ENCODE measurements around the gene NT5C3A. TPM values are rescaled to one million over a fixed set of nuclear protein-coding genes. Genes with fewer than 3 reads are reported as not detected.
"Not testable (repeated sequence)": the region's sequence is repeated elsewhere in the genome, so short reads cannot be mapped to it uniquely, and the experiment has no call there.

NT5C3A gene
- total RNA-seq, 1 donor from 2014 or later, result 13.7 TPM

GRCh38 chr7:33040803-33041516 lies 21.6 kb downstream of the NT5C3A start:
- ATAC-seq, result peak; percentile 97

DNA sequence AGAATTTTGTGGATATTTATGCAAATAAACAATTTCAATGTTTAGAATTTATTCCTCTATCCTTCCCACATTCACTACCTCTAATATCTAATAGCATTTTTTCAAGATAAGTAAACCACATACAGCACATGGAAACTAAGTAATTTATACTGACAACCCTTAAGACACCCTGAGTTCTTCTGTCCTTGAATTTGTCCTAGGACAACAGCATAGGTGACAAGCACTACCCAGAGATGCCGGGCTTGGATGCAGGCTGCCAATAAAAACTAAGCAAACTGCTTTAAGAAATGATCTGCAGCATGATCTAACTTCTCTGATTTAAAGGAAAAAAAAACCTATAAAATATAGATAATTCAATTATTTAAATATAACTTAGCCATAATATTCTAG lies 22.7 kb downstream of the NT5C3A start:
- no peak for ATAC-seq

DNA sequence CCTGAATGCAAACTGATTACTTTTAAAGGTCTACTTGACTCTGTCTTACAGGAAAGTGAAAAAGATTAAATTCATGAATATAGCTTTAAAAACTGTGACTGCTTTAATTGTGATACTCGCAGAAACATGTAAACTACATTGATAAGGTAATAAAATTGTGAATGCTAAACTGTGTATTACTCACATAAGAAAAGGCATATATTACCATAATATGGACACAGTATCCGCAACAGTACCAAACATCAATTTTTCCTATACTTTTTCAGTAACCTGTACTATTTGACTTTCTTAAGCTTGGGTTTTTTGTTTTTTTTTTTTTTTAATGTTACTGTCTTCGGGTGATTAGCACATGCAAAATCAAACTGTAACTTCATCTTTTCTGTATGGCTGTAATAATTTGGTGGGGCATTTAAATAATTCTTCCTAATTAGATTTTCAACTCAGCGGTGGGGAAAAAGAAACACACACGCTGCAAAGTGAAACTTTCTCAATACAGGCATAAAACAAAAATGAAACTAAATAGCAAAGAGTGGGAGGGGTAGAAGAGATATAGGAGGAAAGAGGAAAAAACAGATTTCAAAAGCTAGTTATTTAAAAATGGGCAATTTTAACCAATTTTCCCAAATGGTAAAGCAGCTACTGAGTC lies 23.2 kb downstream of the NT5C3A start:
- ATAC-seq, result no peak

- ATAC-seq, result no peak
Observed at GRCh38 chr7:33038639-33039038, 23.9 kb downstream of the NT5C3A start.

GRCh38 chr7:33035776-33036175 lies 26.8 kb downstream of the NT5C3A start:
- ATAC-seq, result no peak

DNA sequence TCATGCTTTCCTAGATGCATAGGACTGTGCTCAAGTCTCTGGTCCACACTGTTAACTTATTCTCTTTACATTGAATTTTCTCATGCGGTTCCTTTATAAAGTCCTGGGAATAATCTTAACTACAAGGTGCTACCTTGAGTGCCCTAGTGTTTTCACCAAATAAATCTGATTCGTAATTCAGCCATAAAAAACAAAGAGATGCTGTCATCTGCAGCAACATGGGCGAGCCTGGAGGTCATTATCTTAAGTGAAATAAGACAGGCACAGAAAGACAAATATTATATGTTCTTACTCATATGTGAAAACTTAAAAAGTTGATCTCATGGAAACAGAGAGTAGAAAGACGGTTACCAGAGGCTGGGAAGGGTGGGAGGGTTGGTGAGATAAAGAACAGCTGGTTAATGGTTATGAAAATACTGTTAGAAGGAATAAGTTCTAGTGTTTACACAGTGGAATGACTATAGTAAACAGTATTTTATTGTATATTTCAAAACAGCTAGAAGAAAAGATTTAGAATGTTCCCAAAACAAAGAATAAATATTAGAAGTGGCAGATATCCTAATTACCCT lies 38.3 kb downstream of the NT5C3A start:
- no peak for ATAC-seq

- no peak for ATAC-seq
Observed at GRCh38 chr7:33012364-33012763, 50.2 kb downstream of the NT5C3A start.

GRCh38 chr7:33009734-33010133 lies 52.8 kb downstream of the NT5C3A start:
- no peak for ATAC-seq

DNA sequence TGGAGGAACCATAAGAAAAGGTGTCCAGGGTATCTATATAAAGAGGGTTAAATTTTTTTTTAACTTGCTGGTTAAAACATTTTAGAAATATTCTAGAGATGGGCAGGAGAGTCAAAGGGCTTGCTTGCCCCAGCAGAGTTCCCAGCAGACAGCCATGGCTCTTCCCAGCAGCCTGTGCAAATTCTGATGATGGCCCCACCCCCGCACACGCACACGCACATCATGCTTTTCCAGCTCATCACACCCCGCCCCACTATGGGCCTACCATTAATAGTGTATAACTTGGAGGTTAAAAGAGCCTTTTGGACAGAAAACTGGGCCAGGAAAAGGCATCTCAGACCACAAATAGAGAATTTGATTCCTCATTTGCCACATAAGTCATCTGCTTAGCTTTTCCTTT lies 56.9 kb downstream of the NT5C3A start:
- ATAC-seq, result not testable (repeated sequence)

GRCh38 chr7:33005193-33005592 lies 57.4 kb downstream of the NT5C3A start:
- not testable (repeated sequence) for ATAC-seq

- ATAC-seq, result not testable (repeated sequence)
Observed at GRCh38 chr7:33004104-33004616, 58.4 kb downstream of the NT5C3A start.

DNA sequence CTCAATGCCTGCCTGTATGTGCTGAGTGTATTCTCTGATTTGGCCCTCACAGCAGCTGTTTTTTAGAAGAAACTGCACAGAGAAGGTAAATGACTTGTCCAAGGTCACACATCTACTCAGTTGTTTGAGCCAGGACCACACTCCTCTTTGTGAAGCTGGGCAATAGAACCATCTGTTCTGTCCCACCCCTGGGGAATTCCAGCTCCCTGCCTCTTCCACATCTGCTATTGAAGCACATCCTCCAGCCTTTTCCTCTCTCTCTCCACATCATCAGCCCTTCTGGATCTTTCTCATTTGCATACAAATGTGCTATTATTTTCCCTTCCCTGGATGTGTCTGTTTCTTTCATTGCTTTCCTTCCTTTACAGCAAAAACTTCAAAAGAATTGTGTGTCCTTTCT lies 59.5 kb downstream of the NT5C3A start:
- not testable (repeated sequence) for ATAC-seq

- not testable (repeated sequence) for ATAC-seq
Observed at GRCh38 chr7:32999380-32999779, 63.2 kb downstream of the NT5C3A start.

DNA sequence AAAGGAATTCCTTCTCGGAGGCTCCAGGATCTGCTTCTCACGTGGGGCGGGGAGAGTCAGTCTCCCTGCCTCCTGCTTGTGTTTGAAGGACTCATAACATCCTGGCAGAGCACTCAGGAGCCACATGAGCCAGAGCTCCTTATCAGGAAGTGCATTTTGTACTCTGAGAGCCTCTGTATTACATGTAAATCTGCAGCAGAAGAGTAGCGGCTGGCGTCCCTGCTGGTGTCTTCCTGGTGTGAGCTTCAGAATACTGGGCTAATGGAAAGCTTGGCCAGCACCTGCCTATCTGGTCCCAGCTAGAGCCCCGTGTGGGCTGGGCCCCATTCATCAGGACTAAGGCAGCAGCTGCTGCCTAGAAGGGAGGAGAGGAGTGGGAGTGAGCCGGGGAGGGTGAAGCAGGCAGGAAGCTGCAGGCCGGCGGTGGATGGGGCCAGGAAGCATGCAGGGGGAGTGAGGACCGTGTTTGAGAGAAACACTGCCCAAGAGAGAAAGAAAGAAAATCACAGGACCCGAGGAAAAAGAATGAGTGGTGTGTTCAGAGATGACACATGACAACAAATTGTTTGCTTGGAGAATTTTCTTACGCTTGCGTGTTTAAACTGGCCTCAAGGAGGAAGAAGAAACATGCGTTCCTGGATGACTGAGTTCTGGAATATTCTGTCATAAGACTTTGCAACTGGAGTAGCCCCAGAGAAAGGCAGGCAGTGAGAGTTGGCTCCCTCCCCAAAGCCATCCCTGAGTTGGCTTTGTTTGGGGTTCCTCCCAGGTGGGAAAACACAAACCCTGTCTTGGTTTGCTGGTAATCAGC lies 64.0 kb downstream of the NT5C3A start:
- ATAC-seq, result peak; percentile 84

DNA sequence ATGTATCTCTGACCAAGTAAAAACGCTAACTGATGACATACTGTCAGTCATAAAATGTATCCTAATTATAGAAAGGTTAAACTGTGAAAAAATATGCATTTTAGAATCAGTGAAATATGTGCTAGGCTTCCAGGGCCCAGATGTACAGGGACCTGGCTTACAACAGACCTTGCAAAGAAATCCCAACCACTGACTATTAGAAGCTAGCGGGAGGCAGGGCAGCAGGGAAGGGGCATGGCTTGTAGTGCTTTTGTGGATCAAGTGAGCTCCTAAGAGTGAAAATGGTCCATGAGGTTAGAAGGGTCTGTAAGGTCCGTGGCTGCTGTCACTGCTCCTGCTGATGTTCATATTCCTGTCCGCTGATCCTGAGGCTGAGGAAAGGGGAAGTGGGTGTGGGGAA lies 64.6 kb downstream of the NT5C3A start:
- not testable (repeated sequence) for ATAC-seq

DNA sequence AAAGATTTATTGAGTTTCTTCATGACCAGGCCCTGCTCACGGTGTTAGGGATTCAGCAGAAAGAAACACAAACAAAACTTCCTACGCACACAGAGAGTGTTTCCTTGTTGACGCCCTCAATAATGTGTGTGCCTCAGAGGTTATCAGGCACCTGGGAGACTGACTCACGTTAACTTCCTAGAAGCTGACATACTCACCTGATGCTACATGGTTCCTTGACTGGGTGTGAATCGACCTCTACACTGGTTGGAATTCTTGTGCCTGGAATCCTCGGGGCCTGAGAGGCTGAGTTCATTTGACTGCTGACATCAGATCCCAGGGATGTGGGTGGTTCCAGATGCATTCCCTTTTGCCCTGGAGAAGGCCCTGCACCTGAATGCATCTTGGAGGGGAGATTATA lies 69.8 kb downstream of the NT5C3A start:
- ATAC-seq, result peak; percentile 96

- not testable (repeated sequence) for ATAC-seq
Observed at GRCh38 chr7:32991975-32992700, 70.4 kb downstream of the NT5C3A start.

DNA sequence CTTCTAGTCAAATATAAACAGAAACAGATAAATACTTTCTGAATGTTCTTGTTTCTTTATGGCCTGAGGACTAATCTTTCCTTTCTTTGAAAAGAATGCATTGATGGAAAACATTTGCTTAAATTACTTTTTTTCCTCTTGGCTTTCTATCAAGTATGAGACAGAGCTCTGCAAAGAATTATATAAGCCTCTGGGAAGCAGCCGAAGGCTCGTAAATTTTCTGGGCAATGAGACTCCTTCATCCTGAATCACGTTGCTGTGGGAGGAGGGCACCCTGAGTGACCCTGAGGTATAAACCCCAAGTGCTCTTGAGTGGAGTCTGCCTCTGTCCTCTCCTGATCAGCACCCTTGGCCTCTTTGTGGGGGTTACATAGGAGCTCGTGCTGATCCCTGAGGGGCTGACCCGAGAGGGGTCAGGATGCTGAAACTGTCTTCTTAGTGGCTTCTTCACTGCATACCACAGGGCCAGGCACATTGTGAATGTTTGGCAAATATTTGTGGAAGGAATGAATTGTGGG lies 71.4 kb downstream of the NT5C3A start:
- ATAC-seq, result not testable (repeated sequence)

GRCh38 chr7:32988148-32988547 lies 74.4 kb downstream of the NT5C3A start:
- not testable (repeated sequence) for ATAC-seq

GRCh38 chr7:32979902-32980301 lies 82.7 kb downstream of the NT5C3A start:
- not testable (repeated sequence) for ATAC-seq

- ATAC-seq, result peak; percentile 54
Observed at GRCh38 chr7:32979246-32979645, 83.3 kb downstream of the NT5C3A start.

- ATAC-seq, result peak; percentile 99
Observed at GRCh38 chr7:32977159-32977558, 85.4 kb downstream of the NT5C3A start.
